ENCODE data around the gene VPS54.
"Not testable (repeated sequence)": the region's sequence is repeated elsewhere in the genome, so short reads cannot be mapped to it uniquely, and the experiment has no call there.

Gene VPS54

GRCh38 chr2:63994329-63995070 lies 24.7 kb downstream of the VPS54 start:
- DNase-seq (ENCODE audit: low read depth in 3 of 3, low spot score in 1 of 3): not testable (repeated sequence)

DNA sequence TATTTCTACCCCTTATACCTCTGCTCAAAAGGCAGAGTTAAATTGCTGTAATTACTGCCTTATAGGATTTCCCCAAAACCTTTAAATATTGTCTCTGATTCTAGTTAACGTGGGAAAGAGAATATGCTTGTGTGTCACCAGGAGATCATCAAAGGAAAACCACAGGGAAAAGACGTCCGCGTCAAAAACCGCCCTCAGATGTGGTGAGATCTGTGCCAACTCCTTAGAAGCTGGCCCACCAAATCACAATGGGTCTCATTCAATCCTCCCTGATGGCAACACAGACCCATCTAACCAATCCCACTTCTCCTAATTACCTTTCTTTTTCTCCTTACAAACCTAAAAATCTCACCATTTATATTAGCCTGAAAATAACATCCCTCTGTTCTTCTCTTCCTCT lies 25.4 kb downstream of the VPS54 start:
- DNase-seq (ENCODE audit: low read depth in 3 of 3, low spot score in 1 of 3): no peak

DNA sequence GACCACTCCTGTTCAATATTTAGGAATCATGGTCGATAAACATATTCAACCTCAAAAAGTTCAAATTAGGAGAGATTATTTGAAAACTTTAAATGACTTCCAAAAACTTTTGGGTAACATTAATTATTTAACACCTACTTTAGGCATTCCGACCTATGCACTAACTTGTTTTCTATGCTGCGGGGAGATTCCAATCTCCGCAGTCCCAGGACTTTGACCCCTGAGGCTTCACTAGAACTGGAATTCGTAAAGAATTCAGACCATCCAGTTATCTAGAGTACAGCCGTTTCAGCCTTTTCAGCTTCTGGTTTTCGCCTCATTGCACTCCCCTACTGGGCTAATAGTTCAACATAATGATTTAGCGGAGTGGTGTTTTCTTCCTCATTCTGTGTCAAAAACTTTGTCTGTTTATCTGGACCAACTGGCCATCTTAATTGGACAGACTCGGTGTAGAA lies 26.1 kb downstream of the VPS54 start:
- not testable (repeated sequence) for DNase-seq (ENCODE audit: low read depth in 3 of 3, low spot score in 1 of 3)

GRCh38 chr2:63992061-63992685 lies 27.1 kb downstream of the VPS54 start:
- DNase-seq (ENCODE audit: low read depth in 3 of 3, low spot score in 1 of 3): no peak

DNA sequence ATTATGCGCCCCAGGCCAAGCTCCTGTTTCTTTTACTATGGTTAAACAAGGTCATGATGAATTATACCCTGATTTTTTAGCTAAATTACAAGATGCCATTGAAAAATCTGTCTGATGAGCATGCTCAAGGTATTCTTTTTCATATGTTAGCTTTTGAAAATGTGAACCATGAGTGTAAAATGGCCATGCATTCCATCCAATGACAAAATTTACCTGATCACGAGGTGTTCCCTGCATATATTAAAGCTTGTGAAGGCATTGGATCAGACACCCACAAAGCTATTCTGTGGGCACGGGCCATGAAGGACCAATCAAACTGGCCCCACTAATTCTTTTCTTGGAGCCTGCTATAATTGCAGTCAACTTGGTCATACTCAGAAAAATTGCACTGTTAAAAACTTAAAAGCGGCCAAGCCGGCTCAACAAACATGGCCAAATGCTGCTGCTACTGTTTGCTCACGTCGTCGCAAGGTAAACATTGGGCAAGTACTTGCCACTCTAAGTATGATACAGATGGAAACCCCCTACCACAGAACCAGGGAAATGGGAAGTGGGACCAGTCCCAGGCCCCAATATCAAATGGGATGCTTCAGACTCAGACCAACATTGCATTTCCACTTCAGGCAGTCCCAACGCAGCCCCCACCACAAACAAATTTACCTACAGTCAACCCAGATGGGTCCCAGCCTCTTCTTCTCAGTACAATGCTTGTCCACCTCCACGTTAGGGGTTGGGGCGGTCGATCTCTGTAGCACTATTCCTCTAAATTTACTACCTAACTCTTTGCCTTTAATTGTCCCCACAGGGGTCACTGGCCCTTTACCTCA lies 27.8 kb downstream of the VPS54 start:
- DNase-seq (ENCODE audit: low read depth in 3 of 3, low spot score in 1 of 3): not testable (repeated sequence)

- no peak for DNase-seq (ENCODE audit: low read depth in 3 of 3, low spot score in 1 of 3)
Measured at GRCh38 chr2:63990072-63990471, 29.2 kb downstream of the VPS54 start.

- DNase-seq (ENCODE audit: low read depth in 3 of 3, low spot score in 1 of 3): not testable (repeated sequence)
Measured at GRCh38 chr2:63988842-63989436, 30.3 kb downstream of the VPS54 start.

- no peak for DNase-seq (ENCODE audit: low read depth in 3 of 3, low spot score in 1 of 3)
Measured at GRCh38 chr2:63984606-63985359, 34.4 kb downstream of the VPS54 start.

DNA sequence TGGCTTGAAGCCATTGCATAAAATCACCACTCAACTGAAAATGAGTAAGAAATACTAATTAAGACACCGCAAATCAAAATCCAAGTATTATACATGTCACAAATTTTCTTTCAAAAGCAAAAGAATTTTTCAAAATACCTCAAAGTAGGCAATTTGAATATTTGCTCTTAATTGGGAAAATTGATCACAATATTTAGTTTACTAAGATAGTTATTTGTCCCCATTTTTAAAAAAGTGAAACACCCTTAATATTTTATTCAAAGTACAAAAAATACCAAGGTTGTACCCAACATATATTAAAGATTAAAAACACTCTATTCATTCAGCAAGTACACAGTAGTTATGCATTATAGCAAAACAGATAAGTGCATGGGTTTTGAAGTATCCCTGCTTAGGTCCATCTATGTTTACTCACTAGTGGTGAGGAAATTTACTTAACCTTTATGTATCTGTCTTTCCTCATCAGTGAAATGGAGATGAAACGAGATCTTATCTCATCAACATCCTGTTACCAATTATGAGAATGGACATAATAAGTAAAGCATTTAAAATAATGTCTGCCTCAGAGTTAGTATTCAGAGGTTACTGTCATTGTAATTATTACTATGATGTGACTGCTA lies 35.1 kb downstream of the VPS54 start:
- no peak for DNase-seq (ENCODE audit: low read depth in 3 of 3, low spot score in 1 of 3)

DNA sequence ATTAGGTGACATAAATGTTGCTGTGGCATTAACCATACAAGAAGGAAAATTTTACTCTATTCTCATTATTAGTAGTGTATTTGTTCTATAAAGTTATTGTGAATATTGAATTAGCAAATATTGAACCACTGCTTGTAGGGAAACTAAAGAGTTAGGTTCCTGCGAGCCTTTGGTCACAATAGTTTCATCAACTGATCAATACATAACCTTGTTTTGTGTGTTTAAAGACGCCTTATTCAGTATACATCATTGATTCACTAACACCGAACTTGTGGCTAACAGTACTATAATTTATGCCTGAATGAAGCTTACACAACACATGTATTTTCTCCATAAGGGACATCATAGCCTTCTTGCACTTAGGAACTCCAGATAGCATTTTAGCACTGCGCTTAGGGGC lies 36.9 kb downstream of the VPS54 start:
- no peak for DNase-seq (ENCODE audit: low read depth in 3 of 3, low spot score in 1 of 3)

DNA sequence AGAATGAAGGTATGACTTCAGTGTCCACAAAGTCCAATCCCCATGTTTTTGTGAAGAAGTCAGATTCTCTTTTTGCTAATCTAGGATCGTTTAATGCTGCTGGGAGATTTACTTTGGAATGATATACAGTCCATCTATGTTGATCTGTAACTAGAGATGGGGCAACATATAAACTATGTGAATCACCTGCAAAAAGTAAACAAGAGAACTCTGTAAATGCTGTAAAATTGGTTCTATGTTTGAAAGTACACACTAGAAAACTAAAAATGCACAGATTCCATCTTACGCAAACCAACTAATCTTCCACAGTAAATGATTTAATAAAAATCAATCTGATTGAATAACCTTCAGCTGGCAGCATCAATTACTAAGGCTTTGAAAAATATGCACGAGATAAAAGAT lies 37.5 kb downstream of the VPS54 start:
- DNase-seq (ENCODE audit: low read depth in 3 of 3, low spot score in 1 of 3): no peak

GRCh38 chr2:63980794-63981193 lies 38.4 kb downstream of the VPS54 start:
- no peak for DNase-seq (ENCODE audit: low read depth in 3 of 3, low spot score in 1 of 3)

- DNase-seq (ENCODE audit: low read depth in 3 of 3, low spot score in 1 of 3): no peak
Measured at GRCh38 chr2:63977904-63978303, 41.3 kb downstream of the VPS54 start.

DNA sequence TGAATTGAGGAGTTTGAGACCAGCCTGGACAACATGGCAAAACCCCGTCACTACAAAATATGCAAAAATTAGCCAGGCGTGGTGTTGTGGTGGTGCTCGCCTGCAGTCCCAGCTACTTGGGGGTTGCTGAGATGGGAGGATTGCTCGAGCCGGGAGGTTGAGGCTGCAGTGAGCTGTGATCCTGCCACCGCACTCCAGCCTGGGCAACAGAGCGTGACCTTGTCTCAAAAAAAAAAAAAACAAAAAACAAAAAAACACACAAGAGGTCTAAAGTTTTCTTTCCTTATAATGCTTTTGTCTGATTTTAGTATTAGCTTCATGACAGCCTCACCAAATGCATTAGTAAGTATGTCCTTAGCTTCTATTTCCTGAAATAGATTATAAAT lies 43.1 kb downstream of the VPS54 start:
- DNase-seq (ENCODE audit: low read depth in 3 of 3, low spot score in 1 of 3): no peak

DNA sequence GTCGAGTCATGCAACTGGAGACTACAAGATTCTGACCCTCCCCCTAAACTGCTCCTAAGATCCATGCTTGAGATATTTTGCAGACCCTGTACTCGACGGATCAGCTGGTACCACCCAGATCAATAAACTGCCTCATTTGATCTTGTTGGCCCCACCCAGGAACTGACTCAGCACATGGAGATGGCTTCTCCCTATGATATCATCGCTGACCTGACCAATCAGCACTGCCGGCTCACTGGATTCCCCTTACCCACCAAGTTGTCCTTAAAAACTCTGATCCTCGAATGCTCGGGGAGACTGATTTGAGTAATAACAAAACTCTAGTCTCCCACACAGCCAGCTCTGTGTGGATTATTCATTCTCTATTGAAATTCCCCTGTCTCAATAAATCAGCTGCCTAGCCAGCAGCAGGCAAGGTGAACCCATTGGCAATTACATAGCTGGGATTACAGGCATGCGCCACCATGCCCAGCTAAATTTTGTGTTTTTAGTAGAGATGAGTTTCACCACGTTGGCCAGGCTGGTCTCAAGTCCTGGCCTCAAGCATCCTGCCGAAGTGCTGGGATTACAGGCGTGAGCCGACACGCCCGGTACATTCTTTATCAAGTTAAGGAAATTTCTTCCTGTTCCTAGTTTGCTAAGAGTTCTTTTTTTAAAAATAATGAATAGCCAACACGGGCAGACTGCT lies 43.6 kb downstream of the VPS54 start:
- no peak for DNase-seq (ENCODE audit: low read depth in 3 of 3, low spot score in 1 of 3)

DNA sequence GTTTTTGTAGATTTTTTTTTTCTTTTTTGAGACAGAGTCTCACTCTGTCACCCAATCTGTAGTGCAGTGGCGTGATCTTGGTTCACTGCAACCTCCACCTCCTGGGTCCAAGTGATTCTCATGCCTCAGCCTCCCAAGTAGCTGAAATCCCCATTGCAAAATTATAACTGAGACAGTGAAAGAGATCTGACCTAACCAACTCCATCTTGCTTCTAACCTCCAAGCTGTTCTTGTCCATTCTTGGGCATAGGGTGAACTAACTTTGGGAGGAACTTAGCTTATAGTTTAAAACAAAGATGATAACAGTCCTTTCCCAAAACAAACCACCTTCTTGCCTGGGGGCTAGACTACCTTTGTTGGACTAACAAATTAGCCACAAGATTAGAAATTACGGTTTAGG lies 44.2 kb downstream of the VPS54 start:
- not testable (repeated sequence) for DNase-seq (ENCODE audit: low read depth in 3 of 3, low spot score in 1 of 3)

GRCh38 chr2:63962186-63962585 lies 57.0 kb downstream of the VPS54 start:
- no peak for DNase-seq (ENCODE audit: low read depth in 3 of 3, low spot score in 1 of 3)

GRCh38 chr2:63950414-63950813 lies 68.8 kb downstream of the VPS54 start:
- no peak for DNase-seq (ENCODE audit: low read depth in 3 of 3, low spot score in 1 of 3)

DNA sequence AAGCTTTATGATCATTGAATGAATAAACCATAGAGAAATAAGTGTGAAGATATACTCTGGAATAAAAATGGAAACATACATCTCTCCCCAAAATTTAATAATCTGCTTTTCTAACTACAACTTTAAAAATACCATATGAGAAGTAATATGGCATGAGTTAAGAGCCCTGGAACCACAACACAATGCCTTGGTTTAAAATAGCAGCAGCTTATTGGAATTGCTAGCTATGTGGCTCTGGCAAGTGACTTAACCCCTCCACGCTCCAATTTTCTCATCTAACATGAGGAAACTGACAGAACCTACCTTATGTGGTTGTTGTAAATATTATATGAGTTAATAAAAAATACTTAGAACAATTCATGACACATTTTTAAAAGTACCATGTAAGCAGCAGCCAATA lies 76.4 kb downstream of the VPS54 start:
- DNase-seq (ENCODE audit: low read depth in 3 of 3, low spot score in 1 of 3): no peak

- DNase-seq (ENCODE audit: low read depth in 3 of 3, low spot score in 1 of 3): not testable (repeated sequence)
Measured at GRCh38 chr2:63932104-63932503, 87.1 kb downstream of the VPS54 start.

All from stimulated activated CD4-positive, alpha-beta T cell treated with anti-CD3 and anti-CD28 coated beads, TNF-alpha, amount 100 ng/mL, for 1 hour (primary cell).